ENCODE results near the gene GRIK5. TPM values are rescaled to one million over a fixed set of nuclear protein-coding genes. Genes with fewer than 3 reads are reported as not detected.

GRIK5 gene
- total RNA-seq, 1 experiment from 2014 or later, result 43.1 TPM

GRCh38 chr19:41957161-41957837 lies 112.7 kb downstream of the GRIK5 start:
- Histone ChIP-seq H3K23me2 (ENCODE audit: insufficient read length, low read depth, low read length, poor library complexity, severe bottlenecking) (no peaks in the 10 kb centered on the region), H2AK5ac (ENCODE audit: insufficient read length, low read length) (no peak overlapping the region), H4K20me1 (ENCODE audit: control insufficient read depth, insufficient read depth, insufficient read length) (peaks cover 3% of the 10 kb centered on the region), H3K14ac (ENCODE audit: insufficient read depth, low read length) (no peak overlapping the region), H4K8ac (replicated peaks; ENCODE audit: insufficient read length, low read depth, low read length) (no peak overlapping the region), H3K27ac (ENCODE audit: insufficient read length, low read depth, low read length) (no peak overlapping the region), H3K9me3 (ENCODE audit: control insufficient read depth, low read depth, low read length) (no peaks in the 10 kb centered on the region), H4K91ac (ENCODE audit: insufficient read length, low read depth, low read length) (no peak overlapping the region), H3K79me2 (ENCODE audit: insufficient read depth, low read length) (no peaks in the 10 kb centered on the region), H3T11ph (ENCODE audit: low read length) (no peak overlapping the region), H2BK20ac (ENCODE audit: low read depth, low read length, poor library complexity, severe bottlenecking) (no peak overlapping the region), H2AFZ (ENCODE audit: low read length) (no peak overlapping the region), H2BK120ac (ENCODE audit: low read depth, low read length, poor library complexity, severe bottlenecking) (no peak overlapping the region), H2BK12ac (ENCODE audit: insufficient read length, low read depth, low read length) (no peak overlapping the region), H3K4me2 (ENCODE audit: insufficient read depth, insufficient read length, low read length) (no peak overlapping the region), H3K4me1 (ENCODE audit: insufficient read depth, low read length) (no peaks in the 10 kb centered on the region), H3K23ac (ENCODE audit: insufficient read length, low read depth, low read length) (no peak overlapping the region), H3K56ac (ENCODE audit: insufficient read length, low read depth, low read length) (no peak overlapping the region), H3K79me1 (ENCODE audit: insufficient read depth, low read depth, low read length, poor library complexity, severe bottlenecking) (no peaks in the 10 kb centered on the region), H2BK5ac (ENCODE audit: insufficient read length, low read length) (no peak overlapping the region), H3K9ac (ENCODE audit: extremely low read depth, insufficient read length, low read length) (no peak overlapping the region), H2BK15ac (ENCODE audit: low read depth, low read length) (no peak overlapping the region), H4K5ac (ENCODE audit: insufficient read length, low read depth, low read length) (no peak overlapping the region), H3K27me3 (ENCODE audit: insufficient read depth, low read length) (no peaks in the 10 kb centered on the region), H3K4ac (ENCODE audit: low read depth, low read length) (no peak overlapping the region), H3K18ac (ENCODE audit: insufficient read length, low read depth, low read length) (no peak overlapping the region)
- Mint-ChIP-seq H3K9me3 (no peaks in the 10 kb centered on the region), H3K4me1 (peaks cover 16 to 22% of the 10 kb centered on the region in 2 experiments), H3K4me3 (peak overlapping the region in 1 of 2 experiments; percentile 82; a peak in 3 of 5 replicates), H3K27me3 (ENCODE audit: low read depth) (no peaks in the 10 kb centered on the region), H3K36me3 (ENCODE audit: insufficient read depth in 1 of 3, low read depth in 3 of 3) (peaks cover 4 to 21% (median 5%) of the 10 kb centered on the region in 3 experiments; a peak in 5 of 7 replicates), H3K27ac (peak overlapping the region in 2 of 3 experiments; percentile 71 to 82; a peak in 2 of 7 replicates)
- no peak for TF ChIP-seq CTCF (conservative IDR thresholded peaks at IDR 0.05)
- WGBS (ENCODE audit: extremely low coverage, insufficient read length, low lambda C conversion rate), result no CpG with 5 or more reads among the region's 11 CpGs
- no peak for DNase-seq

All from H9 (cell line).